Gastrocnemius medialis (tissue), 4 donors: Measurements from ENCODE around the gene GNGT2. TPM values are rescaled to one million over a fixed set of nuclear protein-coding genes. Genes with fewer than 3 reads are reported as not detected.
"Not testable (repeated sequence)": the region's sequence is repeated elsewhere in the genome, so short reads cannot be mapped to it uniquely, and the experiment has no call there.

Experiments
- ATAC-seq, 2 donors: fragments of 150-250 bp; one replicate each; pipeline ENCODE4 v1.9.1; 2016
- DNase-seq, 2 donors: peaks; one replicate each; pipeline ENCODE4 v3.0.0-alpha.2; 2019
- H3K27ac ChIP-seq, 4 donors: fragments of 200-600 bp; sonication (generic); 1 replicate in 1 of 4; 2 replicates in 3 of 4; pipeline ENCODE4 v1.5.1; 2016 to 2018; ENCODE audit warnings: mild to moderate bottlenecking in 2 of 4, moderate library complexity in 1 of 4
- H3K27me3 ChIP-seq, 3 donors: fragments of 200-600 bp; sonication (generic) in 2 of 3; 1 replicate in 1 of 3; 2 replicates in 2 of 3; pipeline versions ENCODE4 v1.5.1 to v1.6.0; 2016 to 2019; ENCODE audit warnings: mild to moderate bottlenecking in 1 of 3, moderate library complexity in 1 of 3
- H3K36me3 ChIP-seq, 2 donors: fragments of 200-600 bp; sonication (generic) in 1 of 2; one replicate each; pipeline ENCODE4 v1.5.1; 2017 to 2018
- H3K4me1 ChIP-seq, 2 donors: fragments of 200-600 bp; sonication (generic) in 1 of 2; one replicate each; pipeline ENCODE4 v1.5.1; 2016 to 2017; ENCODE audit warnings: mild to moderate bottlenecking in 2 of 2
- H3K4me3 ChIP-seq, 4 donors: fragments of 200-600 bp; sonication (generic) in 3 of 4; 1 replicate in 1 of 4; 2 replicates in 3 of 4; pipeline ENCODE4 v1.5.1; 2016 to 2019; ENCODE audit warnings: mild to moderate bottlenecking in 2 of 4
- H3K9me3 ChIP-seq, 3 donors: fragments of 200-600 bp; sonication (generic) in 2 of 3; 1 replicate in 1 of 3; 2 replicates in 2 of 3; pipeline ENCODE4 v1.5.1; 2016 to 2019
- CTCF ChIP-seq, 5 experiments: fragments of 450-650 bp in 3 of 5; fragments of 200-600 bp in 2 of 5; sonication (generic) in 2 of 5; IDR thresholded peaks in 4 of 5; conservative IDR thresholded peaks in 1 of 5; 1 replicate in 4 of 5; 2 replicates in 1 of 5; pipeline ENCODE4 v1.5.1; 2016 to 2019; ENCODE audit warnings: antibody characterized with exemption in 5 of 5, mild to moderate bottlenecking in 3 of 5, moderate library complexity in 3 of 5
- POLR2A ChIP-seq, 2 donors: fragments of 450-650 bp; IDR thresholded peaks; one replicate each; pipeline ENCODE4 v1.6.1; 2017; ENCODE audit warnings: antibody characterized with exemption in 2 of 2, mild to moderate bottlenecking in 2 of 2, moderate library complexity in 2 of 2
- in situ Hi-C, 4 donors: fragments of 200-750 bp; cut with MboI; loops; one replicate each; pipeline versions ENCODE4 v1.15.0 to v1.8.0; 2017; ENCODE audit warnings: low sequenced_read_pairs in 4 of 4
- intact Hi-C: fragments of 100-400 bp; cut with DNase I; formaldehyde crosslinking; loops from one replicate; pipeline ENCODE4 v1.15.1; 2023; ENCODE audit warnings: low total_unique reads
- total RNA-seq, 4 donors: library from RNA; depleted of rRNA; stranded (reverse); fragments of >200 nt; gene quantifications; one replicate each; pipeline versions ENCODE4 v1.1.0 to v1.2.3, GENCODE V29; 2016

GNGT2 gene
- total RNA-seq, 4 donors from 2014 or later: not detected

- H3K4me3 ChIP-seq: no peak overlapping the region
- H3K36me3 ChIP-seq: no peaks in the 10 kb centered on the region
- no peaks in the 10 kb centered on the region for H3K9me3 ChIP-seq
- no peak for ATAC-seq
- in situ Hi-C loops (loop anchor here in 2 of 4 donors (5.0 to 25.0 kb wide), 3 partner anchors 44 to 229 kb away; partner anchors contain the start of gene PHB1 (in 1 of the 2)), intact Hi-C loops (loop anchor here (5.0 kb wide), 1 partner anchor 109 kb away; no protein-coding TSS in a partner anchor)
- DNase-seq: no peak
- no peak overlapping the region for H3K27ac ChIP-seq
- H3K4me1 ChIP-seq: no peaks in the 10 kb centered on the region
- TF ChIP-seq CTCF (IDR thresholded peaks at IDR 0.05 in 4 of 5, conservative IDR thresholded peaks at IDR 0.05 in 1 of 5) (no peak), POLR2A (IDR thresholded peaks at IDR 0.05) (no peak)
- no peaks in the 10 kb centered on the region for H3K27me3 ChIP-seq
Measured at GRCh38 chr17:49183341-49183740, 27.0 kb downstream of the GNGT2 start.

GRCh38 chr17:49180998-49181635 is 29.3 kb downstream of the GNGT2 start:
- intact Hi-C loops: loop anchor here (1.0 to 5.0 kb wide), 2 partner anchors 46 to 111 kb away; no protein-coding TSS in a partner anchor
- ATAC-seq (no peak), DNase-seq (no peak)
- no peak for TF ChIP-seq CTCF (IDR thresholded peaks at IDR 0.05 in 4 of 5, conservative IDR thresholded peaks at IDR 0.05 in 1 of 5)
- no peak for TF ChIP-seq POLR2A (IDR thresholded peaks at IDR 0.05)
- Histone ChIP-seq H3K4me3 (no peak overlapping the region), H3K27ac (no peak overlapping the region), H3K9me3 (peaks cover 0 to 6% (median 5%) of the 10 kb centered on the region in 3 donors), H3K4me1 (no peaks in the 10 kb centered on the region), H3K36me3 (no peaks in the 10 kb centered on the region), H3K27me3 (peaks cover 0 to 10% (median 0%) of the 10 kb centered on the region in 3 donors)
- in situ Hi-C loops: loop anchor here in 2 of 4 donors (5.0 to 25.0 kb wide), 3 partner anchors 46 to 231 kb away; partner anchors contain the start of gene PHB1 (in 1 of the 2)

- Histone ChIP-seq H3K27ac (no peak overlapping the region), H3K36me3 (no peaks in the 10 kb centered on the region), H3K27me3 (peaks cover 0 to 10% (median 0%) of the 10 kb centered on the region in 3 donors), H3K4me1 (no peaks in the 10 kb centered on the region), H3K9me3 (peaks cover 0 to 13% (median 12%) of the 10 kb centered on the region in 3 donors), H3K4me3 (no peak overlapping the region)
- in situ Hi-C loops: loop anchor here in 2 of 4 donors (5.0 to 25.0 kb wide), 3 partner anchors 47 to 232 kb away; partner anchors contain the start of gene PHB1 (in 1 of the 2)
- peak; percentile 61 to 79 (median 76) for TF ChIP-seq CTCF (IDR thresholded peaks at IDR 0.05 in 4 of 5, conservative IDR thresholded peaks at IDR 0.05 in 1 of 5)
- TF ChIP-seq POLR2A (IDR thresholded peaks at IDR 0.05): no peak
- peak; percentile 52 to 73 for ATAC-seq
- DNase-seq: peak; percentile 12 to 37
- intact Hi-C loops: loop anchor here (1.0 to 5.0 kb wide), 2 partner anchors 47 to 112 kb away; no protein-coding TSS in a partner anchor
Measured at GRCh38 chr17:49180303-49180702, 30.1 kb downstream of the GNGT2 start.

GRCh38 chr17:49175978-49176377 is 34.4 kb downstream of the GNGT2 start:
- H3K27ac ChIP-seq, H3K27me3 ChIP-seq, intact Hi-C loops, H3K4me1 ChIP-seq, ATAC-seq, DNase-seq, H3K4me3 ChIP-seq, H3K36me3 ChIP-seq: not testable (repeated sequence)
- in situ Hi-C loops: loop anchor here in 1 of 4 donors (25.0 kb wide), 1 partner anchor 236 kb away; the partner anchor contains the start of gene PHB1
- H3K9me3 ChIP-seq: peaks cover 0 to 14% (median 13%) of the 10 kb centered on the region in 3 donors

- H3K4me1 ChIP-seq, H3K27ac ChIP-seq, intact Hi-C loops, in situ Hi-C loops, H3K9me3 ChIP-seq, H3K36me3 ChIP-seq, ATAC-seq, H3K4me3 ChIP-seq, DNase-seq: not testable (repeated sequence)
- peaks cover 15 to 38% (median 23%) of the 10 kb centered on the region in 3 donors for H3K27me3 ChIP-seq
Measured at GRCh38 chr17:49170711-49171110, 39.7 kb downstream of the GNGT2 start.
